HepG2 (cell line): ENCODE measurements around the gene PLXNA3. TPM values are rescaled to one million over a fixed set of nuclear protein-coding genes. Genes with fewer than 3 reads are reported as not detected.

ENCODE experiments used
- ATAC-seq: fragments of 200-7000 bp; cut with Tn5 transposase; 3 replicates; pipeline ENCODE4 v1.9.1; 2020; ENCODE audit warnings: mild to moderate bottlenecking, moderate library complexity
- BruUV-seq: library from RNA; stranded (reverse); fragments of 400-500 nt; replicated peaks from 2 replicates; lab custom pipeline; 2021; lab: Mats Ljungman, UMichigan
- CTCF ChIA-PET: fragments of 300-600 bp; formaldehyde crosslinking; extraction: SDS; loops from one replicate; lab custom pipeline; 2021; ENCODE audit warnings: low total read pairs, inconsistent platforms, low intra/inter-chr PET ratio; lab: Yijun Ruan, JAX
- POLR2A ChIA-PET: fragments of 350-600 bp; sonication (Branson Sonifier 250); formaldehyde crosslinking; loops from one replicate; lab custom pipeline; 2020; ENCODE audit warnings: antibody characterized with exemption, inconsistent platforms; lab: Yijun Ruan, JAX
- DNase-seq: peaks from one replicate; pipeline ENCODE4 v3.0.0-alpha.2; 2015; ENCODE audit warnings: low spot score
- FAIRE-seq: peaks from 3 replicates; lab custom pipeline; 2011; peaks lifted over from hg19 to GRCh38; lab: Jason Lieb, UNC
- H2AFZ ChIP-seq: one replicate; pipeline ENCODE4 v1.6.1; 2011; ENCODE audit warnings: low read length, inconsistent platforms
- H3K27ac ChIP-seq: fragments of 300-600 bp; 3 replicates; pipeline ENCODE4 v1.8.0; 2011; ENCODE audit warnings: mixed run types, mild to moderate bottlenecking, mixed read lengths, low read length, inconsistent platforms; ENCODE audit not compliant: insufficient read depth; ENCODE audit errors: extremely low read length
- H3K27me3 ChIP-seq, 2 experiments: fragments of 200-600 bp in 1 of 2; 2 replicates in 1 of 2; 3 replicates in 1 of 2; pipeline versions ENCODE4 v1.6.0 to v1.8.0; 2011; ENCODE audit warnings: low read length in 2 of 2, mild to moderate bottlenecking in 2 of 2, moderate library complexity in 2 of 2, inconsistent platforms in 1 of 2; ENCODE audit not compliant: insufficient read depth in 2 of 2, control insufficient read depth in 1 of 2
- H3K36me3 ChIP-seq, 2 experiments: fragments of 200-600 bp in 1 of 2; replicated peaks in 1 of 2; 2 replicates in 1 of 2; 3 replicates in 1 of 2; pipeline versions ENCODE4 v1.5.1 to v1.8.0; 2011; ENCODE audit warnings: low read length in 2 of 2, inconsistent platforms in 1 of 2; ENCODE audit not compliant: insufficient read depth in 2 of 2, control insufficient read depth in 1 of 2
- H3K4me1 ChIP-seq: 2 replicates; pipeline ENCODE4 v1.5.1; 2012; ENCODE audit warnings: low read length, inconsistent platforms; ENCODE audit not compliant: insufficient read depth
- H3K4me2 ChIP-seq: 2 replicates; pipeline ENCODE4 v1.6.0; 2011; ENCODE audit warnings: low read depth, low read length, inconsistent platforms
- H3K4me3 ChIP-seq, 3 experiments: fragments of 200-600 bp in 1 of 3; sonication (generic), shearing (Covaris generic) in 1 of 3; replicated peaks in 1 of 3; 2 replicates each; pipeline ENCODE4 v1.5.1; 2011 to 2016; ENCODE audit warnings: low read length in 3 of 3, inconsistent platforms in 2 of 3, low read depth in 2 of 3, mild to moderate bottlenecking in 2 of 3, control low read depth in 1 of 3, mixed read lengths in 1 of 3; ENCODE audit not compliant: insufficient read depth in 1 of 3
- H3K79me2 ChIP-seq: one replicate; pipeline ENCODE4 v1.6.1; 2011; ENCODE audit warnings: low read length, inconsistent platforms; ENCODE audit not compliant: insufficient read depth
- H3K9ac ChIP-seq: 2 replicates; pipeline ENCODE4 v1.6.0; 2011; ENCODE audit warnings: mild to moderate bottlenecking, low read depth, low read length, inconsistent platforms; ENCODE audit not compliant: insufficient read depth
- H3K9me3 ChIP-seq: 2 replicates; pipeline ENCODE4 v1.5.1; 2012; ENCODE audit warnings: mild to moderate bottlenecking, low read length
- H4K20me1 ChIP-seq: 2 replicates; pipeline ENCODE4 v1.6.0; 2011; ENCODE audit warnings: inconsistent platforms, mild to moderate bottlenecking, low read length, moderate library complexity; ENCODE audit not compliant: insufficient read depth
- ATAD3A ChIP-seq: sonication (generic); formaldehyde crosslinking; IDR thresholded peaks from 2 replicates; pipeline ENCODE4 v1.4.0; 2020; ENCODE audit warnings: missing genetic modification reagents
- FOXK1 ChIP-seq: sonication (generic); formaldehyde crosslinking; IDR thresholded peaks from 2 replicates; pipeline ENCODE4 v1.4.0; 2020; ENCODE audit warnings: low read depth, missing genetic modification reagents, borderline replicate concordance
- FOXM1 ChIP-seq: sonication (generic); formaldehyde crosslinking; IDR thresholded peaks from 2 replicates; pipeline ENCODE4 v1.5.0; 2020; ENCODE audit warnings: missing genetic modification reagents
- GABPA ChIP-seq, 2 experiments: IDR thresholded peaks; 2 replicates each; pipeline ENCODE4 v1.6.1; 2011 to 2016; ENCODE audit warnings: low read depth in 2 of 2, low read length in 1 of 2, missing biosample characterization in 1 of 2, missing genetic modification characterization in 1 of 2
- HIVEP1 ChIP-seq: sonication (generic); formaldehyde crosslinking; IDR thresholded peaks from 2 replicates; pipeline ENCODE4 v1.4.0; 2020; ENCODE audit warnings: mild to moderate bottlenecking, missing genetic modification reagents
- HNRNPUL1 ChIP-seq: fragments of 200-400 bp; formaldehyde crosslinking; IDR thresholded peaks from 2 replicates; pipeline ENCODE4 v1.6.1; 2017; ENCODE audit warnings: low read depth, mild to moderate bottlenecking, low read length, moderate library complexity
- MED13 ChIP-seq: sonication (generic); formaldehyde crosslinking; IDR thresholded peaks from 2 replicates; pipeline ENCODE4 v1.5.0; 2020; ENCODE audit warnings: missing genetic modification reagents
- NR1H2 ChIP-seq: sonication (generic); formaldehyde crosslinking; IDR thresholded peaks from 2 replicates; pipeline ENCODE4 v1.8.1; 2022; ENCODE audit warnings: low read depth, missing genetic modification reagents, borderline replicate concordance
- NRL ChIP-seq: sonication (generic); formaldehyde crosslinking; IDR thresholded peaks from 2 replicates; pipeline ENCODE4 v1.5.0; 2020; ENCODE audit warnings: missing genetic modification reagents, mild to moderate bottlenecking, moderate library complexity, borderline replicate concordance
- SRSF9 ChIP-seq: fragments of 200-400 bp; formaldehyde crosslinking; IDR thresholded peaks from 2 replicates; pipeline ENCODE4 v1.6.1; 2018; ENCODE audit warnings: borderline replicate concordance, mild to moderate bottlenecking, low read depth, low read length; ENCODE audit not compliant: insufficient read depth, poor library complexity, severe bottlenecking
- TARDBP ChIP-seq: sonication (generic); formaldehyde crosslinking; IDR thresholded peaks from 2 replicates; pipeline ENCODE4 v1.8.0; 2022; ENCODE audit warnings: mild to moderate bottlenecking, missing genetic modification reagents
- TEAD3 ChIP-seq: optimal IDR thresholded peaks from 2 replicates; pipeline ENCODE3; 2016; ENCODE audit warnings: borderline replicate concordance
- USF2 ChIP-seq, 2 experiments: sonication (generic) in 1 of 2; formaldehyde crosslinking in 1 of 2; IDR thresholded peaks; 2 replicates each; pipeline versions ENCODE4 v1.5.1 to v1.6.1; 2011 to 2020; ENCODE audit warnings: borderline replicate concordance in 1 of 2, low read depth in 1 of 2, low read length in 1 of 2, mild to moderate bottlenecking in 1 of 2, missing genetic modification reagents in 1 of 2, moderate library complexity in 1 of 2
- ZFP82 ChIP-seq: sonication (generic); formaldehyde crosslinking; IDR thresholded peaks from 2 replicates; pipeline ENCODE4 v1.5.1; 2020; ENCODE audit warnings: mild to moderate bottlenecking, missing genetic modification reagents, borderline replicate concordance
- ZNF138 ChIP-seq: sonication (generic); formaldehyde crosslinking; IDR thresholded peaks from 2 replicates; pipeline ENCODE4 v1.5.0; 2020; ENCODE audit warnings: mild to moderate bottlenecking, low read depth, missing genetic modification reagents
- ZNF260 ChIP-seq: sonication (generic); formaldehyde crosslinking; IDR thresholded peaks from 2 replicates; pipeline ENCODE4 v1.4.0; 2020; ENCODE audit warnings: missing genetic modification reagents, low read depth, mild to moderate bottlenecking, borderline replicate concordance
- ZNF510 ChIP-seq: sonication (generic); formaldehyde crosslinking; IDR thresholded peaks from 2 replicates; pipeline ENCODE4 v1.4.0; 2020; ENCODE audit warnings: low read depth, mild to moderate bottlenecking, missing genetic modification reagents
- ZNF546 ChIP-seq: sonication (generic); formaldehyde crosslinking; conservative IDR thresholded peaks from 2 replicates; pipeline ENCODE4 v1.8.1; 2023; ENCODE audit warnings: mild to moderate bottlenecking, missing genetic modification reagents
- ZNF678 ChIP-seq: sonication (generic); formaldehyde crosslinking; IDR thresholded peaks from 2 replicates; pipeline ENCODE4 v1.4.0; 2020; ENCODE audit warnings: mild to moderate bottlenecking, missing genetic modification reagents
- ZUFSP ChIP-seq: sonication (generic); formaldehyde crosslinking; IDR thresholded peaks from 2 replicates; pipeline ENCODE4 v1.9.0; 2021; ENCODE audit warnings: missing genetic modification reagents, mild to moderate bottlenecking, borderline replicate concordance
- WGBS: methylation state at CpG from one replicate; pipeline ENCODE4 v1.1.6; 2017; ENCODE audit warnings: low lambda C conversion rate; 5-methylcytosine and 5-hydroxymethylcytosine counted together
- in situ Hi-C: cut with HindIII; loops from 2 replicates; pipeline ENCODE4 v1.10.0; 2017; ENCODE audit warnings: low pct_unique_long_range_greater_than_20kb; ENCODE audit not compliant: extremely low pct_ligation_motif_present
- intact Hi-C: fragments of 100-400 bp; cut with micrococcal nuclease; formaldehyde crosslinking; loops from one replicate; pipeline ENCODE4 v1.10.0; 2022; ENCODE audit not compliant: unreplicated experiment
- polyA plus RNA-seq, 8 experiments: library from polyadenylated mRNA; depleted of rRNA in 3 of 8; stranded (reverse) in 7 of 8; unstranded in 1 of 8; fragments of >200 nt; fragmentation: Illumina TruSeq in 4 of 8; extraction: Trizol in 4 of 8; gene quantifications; 2 replicates each; pipeline versions ENCODE4 v1.2.1 to v1.2.3, GENCODE V29; 2011 to 2016; ENCODE audit warnings: low read depth in 4 of 8, missing spikeins in 1 of 8, mixed read lengths in 1 of 8; ENCODE audit not compliant: insufficient read depth in 1 of 8
- total RNA-seq, 5 experiments: library from RNA; depleted of rRNA; stranded (reverse); fragments of >200 nt; fragmentation: Illumina TruSeq; extraction: Trizol; gene quantifications; 2 replicates each; pipeline ENCODE4 v1.2.3, GENCODE V29; 2016; ENCODE audit warnings: low read depth in 1 of 5

Gene PLXNA3
- total and polyA plus RNA-seq, 2 of the 13 experiments (the other 11 are each of a cell fraction or from before 2014, with no cell fraction given) = 5.8 to 20.6 TPM

- Histone ChIP-seq H3K9ac (no peak overlapping the region), H3K79me2 (no peaks in the 10 kb centered on the region), H2AFZ (no peak overlapping the region), H3K27ac (no peak overlapping the region), H3K36me3 (no peaks in the 10 kb centered on the region; a peak in 1 of 5 replicates), H3K27me3 (no peaks in the 10 kb centered on the region), H3K4me2 (no peak overlapping the region), H3K4me3 (no peak overlapping the region), H4K20me1 (no peaks in the 10 kb centered on the region)
- intact Hi-C loops = no loop called here
- POLR2A ChIA-PET = interaction anchor here (2.3 kb wide), 1 partner anchor 8 kb away, joined by 11 read pairs; the partner anchor contains the start of gene SLC10A3
- WGBS = 100% methylated on average over 2 of the region's 7 CpGs
- ATAC-seq (no peak), DNase-seq (no peak), FAIRE-seq (no peak)
- CTCF ChIA-PET = no interaction called here
- no TSS peak for BruUV-seq
- no peak for TF ChIP-seq FOXM1 (CRISPR knock-in tag)
- no peak for TF ChIP-seq NR1H2 (CRISPR knock-in tag)
- TF ChIP-seq ATAD3A (CRISPR knock-in tag) = no peak
- TF ChIP-seq HIVEP1 (CRISPR knock-in tag) = no peak
- no peak for TF ChIP-seq ZFP82 (CRISPR knock-in tag)
- TF ChIP-seq ZNF510 (CRISPR knock-in tag) = no peak
- TF ChIP-seq HNRNPUL1 = no peak
- no peak for TF ChIP-seq ZNF260 (CRISPR knock-in tag)
- TF ChIP-seq USF2 (IDR thresholded peaks at IDR 0.05; ENCODE audit: low read depth, low read length) = no peak
- TF ChIP-seq USF2 (CRISPR knock-in tag; IDR thresholded peaks at IDR 0.05; ENCODE audit: borderline replicate concordance) = no peak
- no peak for TF ChIP-seq TEAD3 (CRISPR knock-in tag)
- TF ChIP-seq NRL = no peak
- no peak for TF ChIP-seq MED13 (CRISPR knock-in tag)
- no peak for TF ChIP-seq ZNF678 (CRISPR knock-in tag)
- TF ChIP-seq TARDBP (CRISPR knock-in tag) = no peak
- no peak for TF ChIP-seq SRSF9
- no peak for TF ChIP-seq FOXK1 (CRISPR knock-in tag)
- no peak for TF ChIP-seq ZNF138 (CRISPR knock-in tag)
- no peak for TF ChIP-seq ZUFSP (CRISPR knock-in tag)
- no peak for TF ChIP-seq ZNF546 (CRISPR knock-in tag)
- no peak for TF ChIP-seq GABPA (IDR thresholded peaks at IDR 0.05; ENCODE audit: low read depth, low read length)
- no peak for TF ChIP-seq GABPA (CRISPR knock-in tag; IDR thresholded peaks at IDR 0.05; ENCODE audit: low read depth)
- TF ChIP-seq, all 625 proteins: peak for 0
- Histone ChIP-seq H3K4me1 (peaks cover 23% of the 10 kb centered on the region), H3K9me3 (no peaks in the 10 kb centered on the region)
- in situ Hi-C loops = loop anchor here (5.0 kb wide), 1 partner anchor 35 kb away; the partner anchor contains the start of gene FAM3A
These were observed 24.7 kb downstream of the PLXNA3 start for GRCh38 chrX:154482786-154483185.
